Fibroblast of lung (primary cell): ENCODE data around the gene CD47. TPM values are rescaled to one million over a fixed set of nuclear protein-coding genes. Genes with fewer than 3 reads are reported as not detected.
A peak's percentile ranks its signal among the peaks of the same experiment; 100 is the strongest.

Experiments
- DNase-seq, 2 donors: peaks; one replicate each; pipeline versions ENCODE4 v3.0.0 to v3.0.0-alpha.2; 2010; ENCODE audit warnings: low read depth in 2 of 2
- H2AFZ ChIP-seq: 2 replicates; pipeline ENCODE4 v1.5.1; 2012; ENCODE audit warnings: low read length, control low read depth, inconsistent platforms
- H3K27ac ChIP-seq: 2 replicates; pipeline ENCODE4 v1.5.1; 2011; ENCODE audit warnings: low read length, control low read depth; ENCODE audit not compliant: insufficient read depth
- H3K27me3 ChIP-seq: 2 replicates; pipeline ENCODE4 v1.5.1; 2011; ENCODE audit warnings: mild to moderate bottlenecking, low read length; ENCODE audit not compliant: control insufficient read depth, insufficient read depth
- H3K36me3 ChIP-seq: 2 replicates; pipeline ENCODE4 v1.5.1; 2011; ENCODE audit warnings: low read length; ENCODE audit not compliant: control insufficient read depth, insufficient read depth
- H3K4me1 ChIP-seq: 2 replicates; pipeline ENCODE4 v1.5.1; 2011; ENCODE audit warnings: low read length; ENCODE audit not compliant: control insufficient read depth, insufficient read depth; ENCODE audit errors: extremely low read depth
- H3K4me2 ChIP-seq: 2 replicates; pipeline ENCODE4 v1.5.1; 2011; ENCODE audit warnings: low read length, control low read depth; ENCODE audit not compliant: insufficient read depth; ENCODE audit errors: extremely low read depth
- H3K4me3 ChIP-seq, 4 experiments: fragments of 200-600 bp in 1 of 4; sonication (generic) in 1 of 4; replicated peaks in 1 of 4; 2 replicates each; pipeline ENCODE4 v1.5.1; 2011 to 2016; ENCODE audit warnings: low read length in 4 of 4, low read depth in 3 of 4, mild to moderate bottlenecking in 3 of 4, control low read depth in 2 of 4, inconsistent platforms in 1 of 4, mixed read lengths in 1 of 4; ENCODE audit not compliant: insufficient read depth in 1 of 4; ENCODE audit errors: control extremely low read depth in 1 of 4
- H3K79me2 ChIP-seq: 2 replicates; pipeline ENCODE4 v1.5.1; 2012; ENCODE audit warnings: mild to moderate bottlenecking, low read length, inconsistent platforms; ENCODE audit not compliant: control insufficient read depth, insufficient read depth
- H3K9ac ChIP-seq: 2 replicates; pipeline ENCODE4 v1.5.1; 2011; ENCODE audit warnings: mild to moderate bottlenecking, low read length, control low read depth; ENCODE audit not compliant: insufficient read depth
- H3K9me3 ChIP-seq: 2 replicates; pipeline ENCODE4 v1.5.1; 2012; ENCODE audit warnings: low read depth, low read length; ENCODE audit not compliant: control insufficient read depth, insufficient read depth
- H4K20me1 ChIP-seq: 2 replicates; pipeline ENCODE4 v1.5.1; 2011; ENCODE audit warnings: low read length; ENCODE audit not compliant: control insufficient read depth, insufficient read depth; ENCODE audit errors: extremely low read depth
- CTCF ChIP-seq, 2 donors: IDR thresholded peaks in 1 of 2; conservative IDR thresholded peaks in 1 of 2; 1 replicate in 1 of 2; 2 replicates in 1 of 2; pipeline ENCODE4 v1.5.1; 2011 to 2012; ENCODE audit warnings: low read length in 2 of 2, control low read depth in 1 of 2, inconsistent platforms in 1 of 2, low read depth in 1 of 2, mild to moderate bottlenecking in 1 of 2
- EZH2 ChIP-seq: IDR thresholded peaks from 2 replicates; pipeline ENCODE4 v1.5.1; 2012; ENCODE audit warnings: low read length, control low read depth, mild to moderate bottlenecking; ENCODE audit errors: missing control alignments
- polyA plus RNA-seq, 2 donors: library from polyadenylated mRNA; depleted of rRNA in 1 of 2; stranded (reverse) in 1 of 2; unstranded in 1 of 2; fragments of >200 nt; gene quantifications; 2 replicates each; pipeline ENCODE4 v1.2.1, GENCODE V29; 2011 to 2012; ENCODE audit warnings: missing spikeins in 1 of 2
- total RNA-seq: library from RNA; depleted of rRNA; stranded (reverse); fragments of >200 nt; gene quantifications from 2 replicates; pipeline ENCODE4 v1.2.1, GENCODE V29; 2014

CD47 gene
- total and polyA plus RNA-seq, 2 donors (not counting 1 experiment from before 2014, with no cell fraction given) = 72.0 to 91.7 TPM

- H3K27me3 ChIP-seq = no peaks in the 10 kb centered on the region
- H3K9me3 ChIP-seq = no peaks in the 10 kb centered on the region
- H3K27ac ChIP-seq = no peak overlapping the region
- no peaks in the 10 kb centered on the region for H3K79me2 ChIP-seq
- no peaks in the 10 kb centered on the region for H4K20me1 ChIP-seq
- DNase-seq = peak; percentile 37 to 72
- H2AFZ ChIP-seq = no peak overlapping the region
- H3K36me3 ChIP-seq = no peaks in the 10 kb centered on the region
- H3K9ac ChIP-seq = no peak overlapping the region
- TF ChIP-seq CTCF (conservative IDR thresholded peaks at IDR 0.05 in 1 of 2, IDR thresholded peaks at IDR 0.05 in 1 of 2; ENCODE audit: low read depth in 1 of 2, low read length in 2 of 2) (no peak), EZH2 (no peak)
- peaks cover 4% of the 10 kb centered on the region for H3K4me1 ChIP-seq
- H3K4me3 ChIP-seq = no peak overlapping the region
- no peak overlapping the region for H3K4me2 ChIP-seq
Observed at GRCh38 chr3:108106031-108106430, 15.2 kb upstream of the CD47 start.

GRCh38 chr3:108103886-108104797 is 13.3 kb upstream of the CD47 start:
- H3K9me3 ChIP-seq = no peaks in the 10 kb centered on the region
- H3K79me2 ChIP-seq = no peaks in the 10 kb centered on the region
- peak overlapping the region; percentile 16 for H3K4me2 ChIP-seq
- TF ChIP-seq CTCF (conservative IDR thresholded peaks at IDR 0.05 in 1 of 2, IDR thresholded peaks at IDR 0.05 in 1 of 2; ENCODE audit: low read depth in 1 of 2, low read length in 2 of 2) = peak in 1 of 2 donors; percentile 4
- TF ChIP-seq EZH2 = no peak
- no peak overlapping the region for H3K27ac ChIP-seq
- peak overlapping the region; percentile 51 for H2AFZ ChIP-seq
- DNase-seq = peak; percentile 30 to 35
- H3K36me3 ChIP-seq = no peaks in the 10 kb centered on the region
- no peak overlapping the region for H3K9ac ChIP-seq
- H3K27me3 ChIP-seq = no peaks in the 10 kb centered on the region
- H3K4me1 ChIP-seq = peaks cover 4% of the 10 kb centered on the region
- no peak overlapping the region for H3K4me3 ChIP-seq
- no peaks in the 10 kb centered on the region for H4K20me1 ChIP-seq

- H3K27ac ChIP-seq = no peak overlapping the region
- H3K9me3 ChIP-seq = no peaks in the 10 kb centered on the region
- no peaks in the 10 kb centered on the region for H4K20me1 ChIP-seq
- no peaks in the 10 kb centered on the region for H3K27me3 ChIP-seq
- peaks cover 4% of the 10 kb centered on the region for H3K4me1 ChIP-seq
- no peaks in the 10 kb centered on the region for H3K79me2 ChIP-seq
- no peak overlapping the region for H2AFZ ChIP-seq
- H3K4me2 ChIP-seq = no peak overlapping the region
- TF ChIP-seq CTCF (conservative IDR thresholded peaks at IDR 0.05 in 1 of 2, IDR thresholded peaks at IDR 0.05 in 1 of 2; ENCODE audit: low read depth in 1 of 2, low read length in 2 of 2) (no peak), EZH2 (no peak)
- no peaks in the 10 kb centered on the region for H3K36me3 ChIP-seq
- no peak overlapping the region for H3K9ac ChIP-seq
- DNase-seq = no peak
- no peak overlapping the region for H3K4me3 ChIP-seq
Observed at GRCh38 chr3:108103040-108103751, 12.4 kb upstream of the CD47 start.
